Measurements from ENCODE around the gene SIRT3. TPM values are rescaled to one million over a fixed set of nuclear protein-coding genes. Genes with fewer than 3 reads are reported as not detected.

The SIRT3 gene
- total RNA-seq, 1 donor from 2014 or later = 15.7 TPM

GRCh38 chr11:218815-219593, 17.1 kb downstream of the SIRT3 start:
- no peak for DNase-seq
- no peak for TF ChIP-seq CTCF (IDR thresholded peaks at IDR 0.05)
- H3K36me3 ChIP-seq = peaks cover 26% of the 10 kb centered on the region
- no peaks in the 10 kb centered on the region for H3K4me1 ChIP-seq
- no peak overlapping the region for H3K4me3 ChIP-seq
- ATAC-seq = no peak
- no peaks in the 10 kb centered on the region for H3K9me3 ChIP-seq
- intact Hi-C loops (cut with DNase I) = no loop called here
- H3K27ac ChIP-seq = no peak overlapping the region
- no peaks in the 10 kb centered on the region for H3K27me3 ChIP-seq

GRCh38 chr11:217704-218103, 18.4 kb downstream of the SIRT3 start:
- no peak for DNase-seq
- Histone ChIP-seq H3K36me3 (peaks cover 40% of the 10 kb centered on the region), H3K9me3 (no peaks in the 10 kb centered on the region), H3K4me1 (no peaks in the 10 kb centered on the region), H3K4me3 (no peak overlapping the region), H3K27ac (no peak overlapping the region), H3K27me3 (no peaks in the 10 kb centered on the region)
- no peak for ATAC-seq
- intact Hi-C loops (cut with DNase I) = no loop called here
- no peak for TF ChIP-seq CTCF (IDR thresholded peaks at IDR 0.05)

GRCh38 chr11:216081-216974, 19.8 kb downstream of the SIRT3 start:
- no peak for TF ChIP-seq CTCF (IDR thresholded peaks at IDR 0.05)
- no peaks in the 10 kb centered on the region for H3K27me3 ChIP-seq
- ATAC-seq (no peak), DNase-seq (no peak)
- no peak overlapping the region for H3K27ac ChIP-seq
- intact Hi-C loops (cut with DNase I) = no loop called here
- H3K4me3 ChIP-seq = no peak overlapping the region
- H3K36me3 ChIP-seq = peaks cover 53% of the 10 kb centered on the region
- no peaks in the 10 kb centered on the region for H3K4me1 ChIP-seq
- H3K9me3 ChIP-seq = no peaks in the 10 kb centered on the region

- no peak for TF ChIP-seq CTCF (IDR thresholded peaks at IDR 0.05)
- H3K4me3 ChIP-seq = no peak overlapping the region
- no peak overlapping the region for H3K27ac ChIP-seq
- DNase-seq = no peak
- H3K4me1 ChIP-seq = peaks cover 3% of the 10 kb centered on the region
- H3K9me3 ChIP-seq = no peaks in the 10 kb centered on the region
- intact Hi-C loops (cut with DNase I) = no loop called here
- peak; percentile 7 for ATAC-seq
- H3K36me3 ChIP-seq = peaks cover 60% of the 10 kb centered on the region
- H3K27me3 ChIP-seq = no peaks in the 10 kb centered on the region
These were observed 20.5 kb downstream of the SIRT3 start for GRCh38 chr11:215581-216037.

GRCh38 chr11:214083-214482, 22.1 kb downstream of the SIRT3 start:
- ATAC-seq (no peak), DNase-seq (no peak)
- intact Hi-C loops (cut with DNase I) = no loop called here
- TF ChIP-seq CTCF (IDR thresholded peaks at IDR 0.05) = no peak
- H3K4me3 ChIP-seq = no peak overlapping the region
- peaks cover 19% of the 10 kb centered on the region for H3K4me1 ChIP-seq
- no peaks in the 10 kb centered on the region for H3K9me3 ChIP-seq
- no peaks in the 10 kb centered on the region for H3K27me3 ChIP-seq
- H3K27ac ChIP-seq = no peak overlapping the region
- H3K36me3 ChIP-seq = peaks cover 72% of the 10 kb centered on the region
